ENCODE data around the gene IPCEF1.
A peak's percentile ranks its signal among the peaks of the same experiment; 100 is the strongest.

IPCEF1 gene

DNA sequence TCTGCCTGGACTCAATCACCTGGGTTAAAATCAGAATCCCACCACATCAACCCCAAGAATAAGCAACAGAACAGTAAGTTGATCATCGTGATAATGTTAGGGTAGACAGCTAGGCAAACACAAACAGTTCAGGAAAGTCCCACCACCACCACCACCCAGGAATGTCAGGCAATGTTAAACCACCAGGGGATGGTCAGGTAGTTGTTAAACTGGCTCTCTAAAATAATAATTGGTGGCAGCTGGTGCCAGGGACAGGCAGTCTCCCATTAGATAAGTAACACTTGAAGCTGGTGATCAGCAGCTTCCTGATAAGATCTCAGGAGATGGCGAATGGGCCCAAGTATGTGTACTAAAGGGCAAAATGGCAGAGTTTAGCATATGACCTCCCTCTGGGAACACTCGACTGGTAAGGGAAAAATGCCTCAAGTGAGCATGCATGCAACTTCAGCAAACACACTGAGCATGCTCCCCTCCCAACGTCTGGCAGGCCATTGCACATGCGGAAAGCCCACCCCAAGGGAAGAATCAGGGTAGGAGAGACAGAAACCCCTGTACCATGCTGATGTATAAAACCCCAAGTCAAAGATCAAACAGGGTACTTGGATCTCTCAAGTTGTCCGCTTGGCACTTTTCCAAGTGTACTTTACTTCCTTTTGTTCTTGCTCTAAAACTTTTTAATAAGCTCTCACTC is 66.6 kb downstream of the IPCEF1 start:
- no peak for DNase-seq

DNA sequence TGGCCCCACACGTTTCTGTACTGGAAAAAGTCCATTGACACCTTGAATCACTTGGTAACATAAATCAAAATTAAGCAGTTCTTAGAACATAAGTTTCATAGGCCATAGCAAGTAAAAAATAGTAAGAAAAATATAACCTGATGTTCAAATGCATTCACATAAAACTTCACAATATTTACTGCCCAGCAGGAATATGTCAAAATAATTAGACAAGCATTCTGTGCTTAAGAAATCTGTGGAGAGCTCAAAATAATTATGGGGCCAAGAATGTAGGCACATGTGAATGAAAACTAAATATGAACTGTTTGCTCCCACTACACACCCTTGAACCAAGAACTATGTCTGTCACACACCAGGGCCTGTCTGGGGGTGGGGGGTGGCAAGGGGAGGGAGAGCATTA is 70.8 kb downstream of the IPCEF1 start:
- DNase-seq = no peak

DNA sequence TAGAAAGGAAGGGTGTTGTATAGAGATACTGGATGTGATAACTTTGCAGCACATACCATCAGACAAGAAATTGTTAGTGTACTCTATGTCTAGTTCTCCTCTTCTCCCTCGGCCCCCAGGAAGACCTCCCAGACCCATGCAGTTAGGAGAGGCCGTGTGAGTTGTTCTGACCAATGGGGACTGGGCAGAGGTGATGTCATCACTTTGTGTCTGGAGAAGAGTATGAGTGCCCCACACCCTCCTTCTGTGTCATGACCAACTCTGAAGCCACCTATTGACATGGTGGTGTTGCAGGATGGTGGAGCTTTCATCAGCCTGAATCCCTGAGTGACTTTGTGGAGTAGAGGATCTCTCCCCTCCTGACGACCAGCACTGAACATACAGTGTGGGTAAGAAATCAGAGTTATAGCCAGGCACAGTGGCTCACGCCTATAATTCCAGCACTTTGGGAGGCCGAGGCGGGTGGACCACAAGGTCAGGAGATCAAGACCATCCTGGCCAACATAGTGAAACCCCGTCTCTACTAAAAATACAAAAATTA is 72.2 kb downstream of the IPCEF1 start:
- DNase-seq = no peak

DNA sequence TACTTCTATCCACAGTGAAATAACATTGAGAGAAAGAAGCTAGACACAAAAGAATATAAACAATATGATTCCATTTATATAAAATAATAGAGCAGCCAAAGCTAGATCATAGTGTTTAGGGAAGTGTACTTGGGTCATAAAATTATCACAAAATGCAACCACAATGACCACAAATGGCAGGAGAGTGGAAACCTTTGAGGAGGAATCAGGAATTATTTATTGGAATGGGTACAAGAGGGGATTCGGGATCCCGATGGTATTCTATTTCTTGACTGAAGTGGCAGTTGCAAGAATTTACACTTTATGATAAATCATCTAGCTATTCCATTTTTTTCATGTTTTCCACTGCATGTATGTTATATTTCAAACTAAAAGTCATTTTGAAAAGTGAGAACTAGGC is 76.1 kb downstream of the IPCEF1 start:
- DNase-seq = no peak

DNA sequence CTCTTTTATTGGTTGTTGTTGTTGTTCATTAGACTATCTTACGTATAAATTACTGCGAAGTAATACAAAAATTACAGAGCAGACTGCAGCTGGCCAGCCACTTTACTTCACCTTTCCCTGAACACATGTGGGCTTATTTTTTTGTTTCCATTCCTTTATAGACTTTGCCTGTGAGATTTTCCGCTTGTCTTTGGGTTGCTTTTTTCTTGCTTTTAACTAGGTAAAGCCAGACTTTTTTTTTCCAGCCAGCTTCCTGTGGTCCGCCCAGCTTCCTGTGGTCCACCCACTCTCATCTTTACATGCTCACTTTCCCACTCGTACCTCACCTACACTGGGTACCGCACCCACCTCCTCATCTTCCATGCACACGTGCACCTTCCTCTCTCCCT is 79.0 kb downstream of the IPCEF1 start:
- DNase-seq = peak; percentile 32 to 43

DNA sequence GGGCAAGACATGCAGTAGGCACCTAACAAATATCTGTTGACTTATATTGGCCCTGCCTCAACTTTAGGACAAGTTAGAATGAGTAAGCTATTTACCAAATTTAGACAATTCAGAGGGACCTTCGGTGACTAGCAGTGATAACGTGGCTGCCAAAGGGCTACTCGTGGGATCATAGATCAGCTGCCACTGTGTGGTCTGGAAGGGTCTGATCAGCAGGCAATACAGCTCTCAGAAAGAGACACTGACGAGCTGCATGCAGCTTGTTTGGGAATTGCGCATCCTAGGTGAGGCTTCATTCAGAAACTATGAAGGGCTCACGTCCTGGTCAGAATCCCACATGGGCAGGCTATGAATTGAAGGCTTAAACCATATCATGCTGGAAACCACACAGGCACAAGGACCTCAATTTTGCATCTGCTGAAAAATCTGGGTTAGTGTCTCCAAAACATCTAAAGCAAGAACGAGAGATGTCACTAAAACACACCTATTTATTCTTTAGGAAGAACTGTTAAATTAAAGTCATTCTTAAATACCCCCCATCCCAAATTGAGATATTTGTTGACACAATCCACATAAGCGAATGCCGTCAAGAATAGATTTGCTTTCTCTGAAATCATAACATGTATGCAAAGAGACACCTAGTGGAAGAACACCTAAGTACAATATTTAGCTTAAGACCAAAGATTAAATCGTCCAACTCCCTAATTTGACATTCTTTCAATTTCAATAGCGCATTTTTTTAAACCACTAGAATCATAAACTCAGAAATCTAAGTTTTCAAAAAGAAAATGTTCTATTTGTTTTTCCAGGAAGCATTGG is 79.6 kb downstream of the IPCEF1 start:
- DNase-seq = no peak

DNA sequence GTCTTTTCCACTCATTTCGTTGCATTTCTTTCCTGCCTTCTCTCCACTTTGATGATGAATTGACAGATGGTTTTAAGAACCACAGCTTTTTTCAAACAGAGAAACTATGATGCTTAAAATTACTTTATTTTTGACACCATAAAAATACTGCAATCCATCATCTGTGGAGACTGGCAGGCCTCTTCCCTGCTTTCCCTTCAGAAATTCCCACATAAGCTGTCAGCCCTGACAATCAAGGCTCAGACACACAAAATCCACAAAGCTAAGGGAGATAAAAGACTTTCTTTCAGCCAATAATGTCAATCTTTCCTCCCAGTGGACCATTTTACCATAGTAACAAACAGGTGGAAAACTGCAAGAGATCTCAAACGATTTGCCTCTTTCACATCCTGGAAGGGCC is 82.4 kb downstream of the IPCEF1 start:
- DNase-seq = no peak

DNA sequence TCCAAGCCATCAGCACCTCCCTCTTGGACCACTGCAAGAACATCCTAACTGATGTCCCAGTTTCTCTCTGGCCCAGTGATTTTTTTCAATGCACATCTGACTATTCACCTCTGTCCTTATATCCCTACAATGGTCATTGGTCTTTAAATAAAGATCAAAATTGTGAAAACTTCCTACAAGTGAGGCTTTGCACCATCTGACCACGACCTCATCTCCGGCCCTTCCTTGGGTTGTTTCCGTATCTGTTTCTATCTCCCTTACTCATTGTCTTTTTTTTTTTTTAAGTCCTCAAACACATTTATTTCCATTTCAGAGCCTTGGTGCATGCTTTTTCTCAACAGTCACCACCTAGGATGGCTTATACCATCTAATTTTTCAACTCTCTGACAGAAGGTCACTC is 88.1 kb downstream of the IPCEF1 start:
- no peak for DNase-seq

DNA sequence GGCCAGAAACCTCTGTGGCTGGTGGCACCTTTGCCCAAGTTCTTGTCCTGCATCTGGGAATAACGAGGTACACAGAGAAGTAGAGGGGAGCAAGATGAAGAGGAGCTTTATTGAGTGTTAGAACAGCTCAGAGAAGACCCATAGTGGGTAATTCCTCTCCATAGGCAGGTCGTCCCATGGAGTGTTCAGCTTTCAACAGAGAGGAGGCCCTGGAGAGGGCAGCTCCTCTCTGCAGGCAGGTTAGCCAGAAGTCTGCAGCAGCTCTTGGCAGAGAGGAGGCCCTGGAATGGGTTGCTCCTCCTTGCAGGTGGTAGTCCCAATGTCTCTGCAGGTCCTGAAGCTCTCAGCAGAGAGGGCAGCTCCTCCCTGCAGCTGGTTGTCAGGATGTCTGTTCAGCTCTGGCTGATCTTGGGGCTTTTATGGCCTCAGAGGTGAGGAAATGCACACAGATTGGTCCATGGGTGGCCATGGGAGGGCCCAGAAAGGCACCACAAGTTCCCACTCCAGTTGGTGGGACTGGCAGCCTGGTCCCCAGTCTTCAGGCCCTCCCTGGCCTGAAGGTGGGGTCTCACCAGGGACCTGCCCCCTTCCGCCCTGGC is 89.0 kb downstream of the IPCEF1 start:
- DNase-seq = no peak

DNA sequence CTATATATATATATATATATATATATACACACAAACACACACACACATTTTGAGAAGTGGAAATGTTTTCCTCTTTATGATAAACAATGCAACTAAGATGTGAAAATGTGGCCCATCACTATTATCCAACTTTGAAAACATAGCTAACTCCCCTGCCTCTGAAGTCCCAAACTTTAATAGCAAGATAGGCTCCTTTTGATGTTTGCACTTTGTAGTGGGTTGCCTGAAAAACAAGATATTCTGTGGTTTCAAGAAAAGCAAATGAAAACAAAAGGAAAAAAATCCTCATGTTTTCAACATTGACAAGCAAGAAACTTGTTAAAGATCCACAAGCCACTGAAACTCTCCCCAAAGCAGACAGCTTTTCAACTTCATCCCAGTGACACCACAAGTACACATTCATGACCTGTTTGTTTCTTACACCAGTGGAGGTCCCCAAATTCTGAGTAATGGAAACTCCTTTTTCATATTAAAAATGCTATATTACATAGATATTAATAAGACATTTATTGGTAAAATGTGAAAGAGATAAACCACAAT is 90.0 kb downstream of the IPCEF1 start:
- no peak for DNase-seq

DNA sequence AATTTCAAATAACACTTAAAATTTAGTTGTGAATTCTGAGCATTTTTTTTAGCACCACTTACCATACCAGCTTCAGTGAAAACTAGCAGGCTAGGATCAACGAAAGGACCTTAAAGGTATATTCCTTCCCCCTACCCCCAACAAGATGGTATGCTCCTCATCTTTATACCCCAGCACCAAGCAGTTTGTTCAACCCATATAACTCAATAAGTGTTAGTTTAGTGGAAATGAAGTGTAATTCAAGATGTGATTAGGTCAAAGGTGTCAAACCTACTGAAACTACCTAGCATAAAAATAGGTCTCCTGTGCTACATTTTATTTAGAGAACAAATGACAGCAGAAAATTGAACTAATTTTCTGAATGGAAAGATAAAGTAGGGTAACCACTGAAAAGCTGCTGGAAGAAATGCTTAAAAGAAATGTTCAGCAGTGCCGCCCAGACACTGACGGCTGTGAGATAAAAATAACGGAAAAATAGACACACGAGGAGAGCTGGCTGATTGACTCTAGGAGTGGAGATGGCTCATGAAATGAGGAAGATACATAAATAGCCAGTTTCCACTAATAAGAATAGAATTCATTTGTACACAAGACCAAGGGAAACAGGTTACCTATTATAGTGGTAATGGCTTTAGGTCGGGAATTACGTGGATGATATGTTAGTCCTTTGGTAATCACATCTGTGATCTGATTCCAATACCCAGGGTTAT is 94.8 kb downstream of the IPCEF1 start:
- DNase-seq = no peak

DNA sequence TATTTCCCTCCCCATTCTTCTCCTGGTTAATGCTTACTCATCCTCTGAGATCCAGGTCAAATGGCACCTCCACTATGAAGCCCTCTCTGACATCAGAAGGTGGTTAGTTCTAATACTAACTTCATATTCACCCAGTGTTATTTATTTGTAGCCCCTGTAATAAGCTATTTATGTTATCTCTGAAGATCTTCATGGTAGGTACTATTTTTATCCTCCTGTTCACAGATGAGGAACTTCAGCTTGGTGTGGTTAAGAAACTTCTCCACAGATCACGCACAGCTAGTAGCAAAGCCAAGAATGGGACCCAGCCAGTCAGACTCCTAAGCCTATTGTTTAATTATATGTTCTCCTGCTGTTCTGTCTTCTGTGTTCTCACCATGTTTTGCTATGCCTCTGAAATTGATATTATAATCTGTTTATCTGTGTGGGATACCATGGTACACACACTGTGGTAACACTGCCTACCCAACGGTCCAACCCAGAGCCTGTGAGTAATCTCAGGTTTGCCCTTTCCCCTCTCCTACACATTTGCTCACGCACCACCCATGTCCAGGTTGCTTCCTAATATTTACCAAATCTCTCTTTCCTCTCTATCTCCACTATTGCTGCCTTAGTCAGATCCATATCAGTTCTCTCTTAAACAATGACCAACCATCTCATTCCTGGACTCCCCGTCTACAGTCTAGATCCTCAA is 98.4 kb downstream of the IPCEF1 start:
- DNase-seq = no peak

DNA sequence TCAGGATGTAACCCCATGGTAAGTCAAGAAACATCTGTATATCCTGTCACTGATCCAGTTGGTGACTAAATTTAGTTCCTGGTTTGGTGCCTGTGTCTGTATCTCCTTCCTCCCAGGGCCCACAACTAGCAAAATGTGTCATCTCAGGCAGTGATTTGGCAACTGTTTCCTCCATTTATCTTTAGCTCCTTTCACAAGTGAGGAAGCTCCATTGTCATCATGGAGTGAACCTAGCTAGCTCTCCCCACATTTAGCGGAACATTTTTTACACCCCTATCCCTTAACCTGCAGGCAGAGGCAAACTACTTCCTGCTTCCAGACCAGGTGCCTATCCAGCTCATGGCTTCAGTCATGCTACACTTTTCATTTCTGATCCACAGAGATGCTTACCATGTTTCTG is 99.5 kb downstream of the IPCEF1 start:
- no peak for DNase-seq

DNA sequence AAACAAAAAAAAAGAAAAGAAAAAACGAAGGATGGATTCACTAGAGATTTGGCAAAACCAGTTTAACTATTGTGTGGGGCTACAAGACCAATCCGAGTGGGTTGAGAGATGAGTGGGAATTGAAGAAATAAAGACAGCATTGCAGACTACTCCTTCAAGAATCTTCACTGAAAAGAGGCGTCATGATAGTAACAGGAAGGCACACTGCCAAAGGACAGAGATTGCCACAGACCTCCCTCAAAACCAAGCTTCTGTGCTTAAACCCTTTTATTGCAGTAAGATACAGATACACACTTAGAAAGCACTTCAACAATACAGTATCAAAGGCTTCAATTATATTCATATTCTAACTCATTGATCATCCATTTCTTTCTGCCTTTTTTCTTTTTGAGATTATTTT is 103.9 kb downstream of the IPCEF1 start:
- DNase-seq = no peak

DNA sequence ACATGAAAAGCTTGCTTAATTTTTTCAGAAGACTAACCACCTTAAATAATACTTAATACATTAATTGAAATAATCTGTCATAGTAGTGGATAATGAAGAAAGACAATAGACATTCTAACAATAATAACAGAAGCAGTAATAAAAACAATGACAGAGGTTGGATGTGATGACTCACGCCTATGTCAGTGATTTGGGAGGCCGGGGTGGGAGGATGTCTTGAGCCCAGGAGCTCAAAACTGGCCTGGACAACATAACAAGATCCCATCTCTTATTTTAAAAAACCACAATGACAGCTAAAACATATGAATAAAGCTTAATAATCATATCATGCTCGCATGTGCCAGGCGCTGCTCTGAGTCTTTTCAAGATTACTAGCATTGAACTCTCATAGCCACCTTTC is 105.5 kb downstream of the IPCEF1 start:
- no peak for DNase-seq

DNA sequence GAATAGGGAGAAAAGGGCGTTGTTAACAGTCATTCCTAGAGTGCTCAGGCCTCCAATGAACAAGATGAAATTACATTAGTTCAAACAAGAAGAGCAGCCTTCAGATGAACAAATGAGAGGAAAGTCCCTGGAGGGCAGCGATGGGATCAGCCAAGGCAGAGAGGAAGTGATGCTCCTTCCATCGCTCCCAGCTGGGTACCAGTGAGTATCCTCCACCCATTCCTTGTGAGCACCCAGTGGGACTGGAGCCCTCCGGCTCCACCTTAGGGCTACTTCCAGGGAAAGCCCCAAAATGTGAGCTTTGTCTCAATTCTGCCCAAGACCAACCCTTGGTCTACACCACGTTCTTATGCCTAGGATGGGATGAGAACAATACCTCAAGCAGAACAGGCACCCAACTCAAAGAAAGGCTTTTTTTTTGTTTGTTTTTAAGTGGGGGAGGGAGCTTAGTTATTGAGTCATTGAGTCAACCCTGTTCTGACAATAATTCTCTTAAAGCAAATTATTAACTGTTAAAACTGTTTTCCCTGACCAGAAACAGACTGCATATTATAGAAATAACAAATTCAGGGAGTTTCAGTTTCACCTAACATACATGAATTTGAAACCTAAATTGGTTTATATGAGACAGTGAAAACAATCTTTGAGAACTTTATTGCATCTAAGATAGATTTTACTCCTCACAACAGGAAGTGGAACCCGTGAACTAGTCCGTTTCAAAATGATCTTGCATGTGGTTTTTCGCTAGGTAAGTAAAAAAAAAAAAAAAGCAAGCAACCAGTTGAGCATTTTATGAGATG is 106.9 kb downstream of the IPCEF1 start:
- no peak for DNase-seq

DNA sequence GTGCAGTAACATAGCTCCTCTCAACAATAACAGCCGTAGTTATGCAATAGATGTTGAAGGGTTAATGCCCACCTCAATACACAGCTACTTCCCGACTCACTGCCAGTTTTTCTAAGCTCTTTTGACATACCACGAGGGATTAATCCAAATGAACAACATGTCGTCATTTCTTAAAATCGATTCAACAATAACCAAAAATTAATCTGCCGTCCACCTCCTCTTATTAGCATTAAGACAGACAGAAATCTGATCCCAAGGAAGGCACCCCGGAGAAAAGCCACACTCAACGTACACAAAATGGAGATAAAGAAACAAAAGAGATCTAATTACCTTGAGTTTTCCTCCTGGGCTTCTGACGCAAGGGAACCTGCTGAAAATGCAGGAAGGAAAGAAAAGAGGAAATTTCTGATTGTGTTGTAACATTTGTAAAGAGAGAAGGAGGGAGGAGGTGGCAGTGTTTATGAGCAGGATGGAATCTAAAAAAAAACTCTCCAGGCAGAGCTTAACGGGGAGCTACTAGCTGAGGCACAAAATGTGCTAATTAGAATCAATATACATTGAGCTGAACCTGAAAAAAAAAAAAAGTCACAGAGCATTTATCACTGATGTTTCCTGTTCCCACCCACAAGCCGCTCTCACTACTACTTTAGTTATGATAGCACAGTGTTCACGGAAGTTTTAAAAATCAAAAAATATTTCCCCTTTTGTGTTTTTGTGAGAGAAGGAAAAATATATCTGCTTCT is 109.3 kb downstream of the IPCEF1 start:
- peak in 1 of 2 experiments; percentile 23 for DNase-seq

DNA sequence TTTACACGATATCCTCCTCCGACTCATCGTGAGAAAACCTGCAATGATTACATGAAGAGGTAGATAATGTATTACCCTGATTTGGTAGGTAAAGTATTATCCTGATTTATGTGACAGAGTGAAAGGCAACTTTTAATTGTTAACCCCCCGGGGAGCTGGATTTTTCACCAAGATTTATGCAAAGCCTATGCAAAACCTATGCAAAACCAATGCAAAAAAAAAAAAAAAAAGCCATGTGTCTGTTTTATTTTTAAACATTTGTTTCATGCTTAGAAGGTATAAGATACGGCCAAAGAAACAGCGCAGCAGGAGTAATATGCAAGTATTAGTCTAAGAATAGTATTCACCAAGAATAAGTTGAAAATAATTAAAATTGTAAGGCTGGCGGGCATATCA is 109.9 kb downstream of the IPCEF1 start:
- DNase-seq = no peak

DNA sequence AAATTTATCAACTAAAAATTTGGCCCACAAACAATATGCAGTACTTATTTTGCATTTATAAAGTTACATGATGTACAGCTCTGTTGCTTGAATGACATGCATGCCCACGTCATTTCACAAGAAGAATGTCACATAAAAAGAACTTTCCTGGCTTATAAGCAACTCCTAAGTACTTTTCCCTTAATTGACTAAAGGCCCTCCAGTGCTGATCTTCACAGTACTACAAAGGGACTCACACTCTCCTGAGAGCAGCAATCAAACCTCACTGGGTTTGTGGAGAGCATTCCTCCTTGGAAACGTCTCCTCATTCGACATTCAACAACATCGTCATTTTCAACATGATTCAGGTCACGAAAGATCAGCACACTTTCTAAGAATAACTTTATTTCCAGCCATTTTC is 111.1 kb downstream of the IPCEF1 start:
- no peak for DNase-seq

All from activated CD4-positive, alpha-beta T cell treated with anti-CD3 and anti-CD28 coated beads, Interleukin-2, amount 50 U/mL, for 4 hours (primary cell).